SK-N-MC (cell line): Measurements from ENCODE around the gene NPL.

Experiments
- EZH2 ChIP-seq: fragments of 200-600 bp; sonication (generic); IDR thresholded peaks from one replicate; pipeline ENCODE4 v1.6.1; 2017; ENCODE audit warnings: antibody characterized with exemption
- FOXP2 ChIP-seq: optimal IDR thresholded peaks from 2 replicates; pipeline ENCODE3; 2011; ENCODE audit warnings: mild to moderate bottlenecking, moderate library complexity; ENCODE audit not compliant: insufficient read depth; ENCODE audit errors: extremely low read length, control extremely low read depth
- POLR2AphosphoS5 ChIP-seq: IDR thresholded peaks from 2 replicates; pipeline ENCODE4 v1.6.1; 2012; ENCODE audit warnings: mild to moderate bottlenecking, low read depth, low read length, borderline replicate concordance

- no peak for TF ChIP-seq POLR2AphosphoS5
- TF ChIP-seq EZH2: no peak
- no peak for TF ChIP-seq FOXP2
Measured at GRCh38 chr1:182781841-182782586, 7.6 kb upstream of the NPL start.
